IPS-NIHi7 (cell line): ENCODE results near the gene HSPBAP1.

Experiments used
- DNase-seq: peaks from one replicate; pipeline ENCODE4 v3.0.0; 2012; ENCODE audit warnings: mixed read lengths; ENCODE audit errors: extremely low spot score

The HSPBAP1 gene

DNA sequence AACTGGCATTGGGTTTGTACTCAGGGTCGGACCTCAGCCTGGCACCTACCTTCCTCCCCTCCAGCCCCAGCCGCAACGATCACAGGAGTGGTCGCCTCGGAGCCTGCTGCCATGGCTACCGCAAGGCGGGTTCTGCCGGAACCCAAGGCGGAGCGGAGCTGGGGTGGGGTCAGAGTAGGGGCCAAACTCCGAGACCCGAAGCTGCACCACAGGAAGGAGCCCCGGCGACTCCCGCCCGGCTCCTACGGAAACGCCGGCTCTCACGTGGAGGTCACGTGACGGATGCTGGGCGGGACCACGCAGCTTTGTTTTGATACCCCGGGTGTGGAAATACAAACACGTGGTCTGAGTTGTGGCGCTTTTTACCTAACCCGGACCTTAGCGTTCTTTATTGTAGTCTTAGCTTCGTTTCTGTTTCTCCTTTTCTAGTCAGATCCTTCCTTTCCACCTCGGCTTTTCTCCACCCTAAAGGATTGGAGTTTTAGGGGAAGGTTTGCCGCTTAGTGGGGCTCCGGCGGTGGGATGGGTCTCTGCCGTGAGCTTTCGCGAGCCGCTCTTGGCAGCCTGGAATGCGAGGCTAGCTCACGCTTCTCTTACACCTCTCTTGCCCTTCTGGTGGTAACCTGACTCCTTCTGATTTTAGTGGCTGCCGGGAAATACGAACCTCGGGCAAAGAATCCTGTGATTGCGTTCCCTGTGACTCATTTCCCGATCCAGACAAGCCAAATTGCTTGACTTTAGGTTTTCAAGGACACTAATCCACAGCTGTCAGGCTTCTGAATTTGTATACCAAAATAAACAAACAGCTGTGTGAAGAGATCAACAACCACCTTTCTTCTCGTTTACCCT lies at the start of gene HSPBAP1:
Gene HSPBAP1 (minus strand): TSS at position 264 of the 849 bp plus-strand sequence. CDS start 151 bp downstream, at position 113.
- DNase-seq: peak; percentile 90

GRCh38 chr3:122835590-122835989 lies 42.0 kb upstream of the HSPBAP1 start:
- no peak for DNase-seq

DNA sequence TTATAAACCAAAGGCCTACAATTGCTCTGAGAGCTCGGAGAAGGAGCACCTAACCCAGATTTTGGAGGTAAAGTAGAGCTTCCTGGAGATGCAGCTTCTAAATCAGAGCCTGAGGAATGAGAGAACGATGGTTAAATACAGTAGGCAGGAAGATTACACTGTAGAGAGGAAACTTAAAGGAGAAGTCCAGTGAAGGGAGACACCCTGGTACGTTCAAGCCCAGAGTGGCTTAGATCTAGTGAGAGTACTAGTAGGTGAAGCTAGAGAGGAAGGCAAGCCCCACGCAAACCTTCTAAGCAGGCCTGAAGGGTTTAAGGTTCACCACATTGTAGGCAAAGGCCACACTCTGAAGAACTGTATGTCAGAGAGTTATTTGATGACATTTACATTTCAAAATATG lies 34.6 kb upstream of the HSPBAP1 start:
- no peak for DNase-seq

GRCh38 chr3:122826278-122826677 lies 32.6 kb upstream of the HSPBAP1 start:
- DNase-seq: no peak

GRCh38 chr3:122825460-122825859 lies 31.8 kb upstream of the HSPBAP1 start:
- DNase-seq: no peak

GRCh38 chr3:122824465-122825381 lies 31.1 kb upstream of the HSPBAP1 start:
- no peak for DNase-seq

DNA sequence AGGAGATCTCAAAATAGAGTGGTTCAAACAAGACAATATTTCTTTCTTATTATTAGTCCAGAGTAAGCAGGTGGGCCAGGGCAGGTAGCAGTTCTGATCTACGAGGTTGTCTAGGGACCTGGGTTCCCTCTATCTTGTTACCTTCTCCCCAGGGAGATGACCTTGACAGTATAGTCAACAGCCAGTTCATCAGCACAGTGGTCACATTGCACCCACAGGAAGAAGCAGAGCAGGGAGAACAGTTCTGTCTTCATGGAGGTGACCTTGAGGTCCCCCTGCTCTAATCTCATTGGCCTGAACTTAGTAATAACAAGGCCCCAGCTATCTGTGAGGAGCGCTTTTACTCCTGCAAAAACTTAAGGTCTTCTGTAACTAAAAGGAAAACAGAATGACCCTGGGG lies 23.0 kb upstream of the HSPBAP1 start:
- DNase-seq: no peak

- DNase-seq: no peak
Observed at GRCh38 chr3:122810734-122811133, 17.1 kb upstream of the HSPBAP1 start.

GRCh38 chr3:122803977-122804376 lies 10.3 kb upstream of the HSPBAP1 start:
- DNase-seq: no peak

DNA sequence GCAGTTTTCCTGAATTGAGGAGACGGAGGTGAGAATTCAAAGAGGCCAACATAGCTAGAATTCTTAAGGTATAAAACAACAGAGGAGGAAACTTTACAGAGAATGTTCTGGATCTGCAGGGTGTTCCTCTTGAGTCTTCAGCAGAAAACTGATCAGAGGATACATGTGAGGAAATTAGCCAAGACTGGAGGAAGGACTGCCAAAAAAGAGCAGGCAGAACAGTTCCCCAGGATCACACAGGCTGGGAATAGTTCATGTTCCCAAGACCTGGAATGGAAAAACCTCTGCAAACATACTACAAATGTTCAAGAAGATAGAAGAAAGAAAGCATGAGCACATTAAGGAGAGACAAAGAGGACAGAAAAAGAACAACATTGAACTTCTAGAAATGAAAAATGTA lies 8.7 kb upstream of the HSPBAP1 start:
- DNase-seq: no peak

- DNase-seq: no peak
Observed at GRCh38 chr3:122800706-122801237, 7.1 kb upstream of the HSPBAP1 start.

- no peak for DNase-seq
Observed at GRCh38 chr3:122800031-122800430, 6.4 kb upstream of the HSPBAP1 start.

GRCh38 chr3:122799322-122799721 lies 5.7 kb upstream of the HSPBAP1 start:
- DNase-seq: no peak

- DNase-seq: no peak
Observed at GRCh38 chr3:122797291-122797690, 3.7 kb upstream of the HSPBAP1 start.

DNA sequence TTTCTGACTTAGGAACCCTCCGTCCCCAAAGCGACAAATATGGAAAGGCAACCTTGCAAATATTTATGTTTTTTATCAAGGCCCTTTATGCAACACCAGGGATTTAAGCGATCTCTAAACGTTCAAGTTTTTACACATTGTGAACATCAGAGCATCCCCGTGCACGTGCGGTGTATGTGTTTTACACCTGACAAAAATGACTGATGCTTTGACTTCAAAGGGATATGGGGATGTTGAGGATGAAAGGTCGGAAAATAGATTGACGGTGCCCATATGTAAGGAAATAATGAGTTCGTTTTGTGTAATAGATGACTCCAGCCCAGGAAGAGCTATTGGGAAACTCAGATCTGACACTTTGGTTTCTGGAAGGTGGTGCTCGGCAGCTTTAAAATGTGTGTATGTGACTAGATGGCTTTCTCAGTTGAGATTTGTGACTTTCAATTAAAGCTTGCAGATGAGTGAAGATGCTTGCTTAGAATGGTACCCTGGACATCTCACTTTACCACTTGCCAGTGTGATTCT lies 2.1 kb upstream of the HSPBAP1 start:
- DNase-seq: no peak

GRCh38 chr3:122794779-122795673 lies 1.4 kb upstream of the HSPBAP1 start, which contains the start of gene SLC49A4:
Gene SLC49A4, plus strand, starts transcription at chr3:122795069. Its CDS starts 124 bp downstream, at chr3:122795193.
- peak; percentile 94 for DNase-seq

DNA sequence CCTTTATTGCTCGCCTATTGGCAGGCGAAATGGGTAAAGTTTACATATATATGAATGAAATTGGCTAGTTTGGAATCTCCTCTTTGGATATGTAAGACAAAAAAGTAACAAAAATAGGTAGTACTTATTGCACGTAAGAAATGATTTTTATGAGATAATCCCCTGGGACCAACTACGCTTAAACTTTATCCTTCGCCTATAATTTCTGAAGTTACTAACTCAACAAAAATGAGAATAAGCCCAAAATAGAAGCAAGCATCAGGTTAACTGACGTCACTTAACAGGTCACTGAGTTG lies 800 bp upstream of the HSPBAP1 start:
- DNase-seq: no peak

GRCh38 chr3:122789585-122790273 lies 3.9 kb downstream of the HSPBAP1 start:
- DNase-seq: no peak

DNA sequence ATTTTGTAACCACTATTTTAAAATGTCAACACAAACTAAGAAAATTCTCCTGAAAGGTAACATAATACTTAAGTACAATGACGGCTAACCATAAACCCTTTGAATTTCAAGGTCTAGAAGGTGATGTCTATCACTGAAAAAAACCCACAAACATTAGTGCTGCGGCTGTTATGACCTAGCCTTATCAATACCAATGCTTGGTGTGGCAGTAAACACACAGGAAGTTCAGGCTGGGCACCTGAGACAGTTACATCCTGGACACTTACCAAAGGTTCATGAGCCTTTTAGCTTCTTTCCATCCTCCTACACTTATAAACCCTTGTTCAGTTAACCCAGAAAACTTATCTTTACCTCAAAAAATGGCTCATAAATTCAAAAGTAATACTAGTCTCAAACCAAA lies 5.8 kb downstream of the HSPBAP1 start:
- DNase-seq: no peak

- DNase-seq: no peak
Observed at GRCh38 chr3:122786066-122786465, 7.6 kb downstream of the HSPBAP1 start.

- DNase-seq: no peak
Observed at GRCh38 chr3:122785231-122785630, 8.4 kb downstream of the HSPBAP1 start.
